ENCODE data around the gene DCTPP1. TPM values are rescaled to one million over a fixed set of nuclear protein-coding genes. Genes with fewer than 3 reads are reported as not detected.

Gene DCTPP1
- total and polyA plus RNA-seq, 9 of the 15 experiments (the other 6 are each of a cell fraction or from before 2014, with no cell fraction given) = 45.0 to 132 (median 80.6) TPM

DNA sequence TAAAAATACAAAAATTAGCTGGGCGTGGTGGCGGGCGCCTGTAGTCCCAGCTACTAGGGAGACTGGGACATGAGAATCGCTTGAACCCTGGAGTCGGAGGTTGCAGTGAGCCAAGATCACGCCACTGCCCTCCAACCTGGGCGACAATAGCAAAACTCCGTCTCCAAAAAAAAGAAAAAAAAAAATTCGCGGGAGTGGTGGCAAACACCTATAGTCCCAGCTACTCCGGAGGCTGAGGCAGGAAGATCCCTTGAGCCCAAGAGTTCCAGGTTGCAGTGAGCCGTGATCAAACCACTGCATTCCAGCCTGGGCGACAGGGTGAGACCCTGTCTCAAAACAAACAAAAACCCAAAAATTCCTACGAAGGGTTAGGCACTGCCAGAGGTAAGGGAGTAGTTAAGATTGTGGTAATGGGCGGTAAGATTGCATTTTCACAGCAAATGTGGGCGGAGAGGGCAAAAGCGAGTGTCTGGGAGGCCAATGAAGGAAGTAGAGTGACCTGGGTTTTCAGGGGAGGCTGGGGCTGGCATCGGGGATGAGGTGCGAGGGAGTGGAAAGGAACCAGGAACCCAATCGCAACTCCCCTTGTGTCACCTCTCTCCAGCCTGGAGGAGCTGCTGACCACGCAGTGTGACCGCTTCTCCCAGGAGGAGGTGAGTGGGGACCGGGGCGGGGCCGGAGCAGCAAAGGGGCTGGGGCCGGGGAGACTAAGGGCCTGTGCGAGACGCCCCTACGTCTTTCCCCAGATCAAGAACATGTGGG, 52.6 kb downstream of the DCTPP1 start (continued):
- TF ChIP-seq, protein P1, sequence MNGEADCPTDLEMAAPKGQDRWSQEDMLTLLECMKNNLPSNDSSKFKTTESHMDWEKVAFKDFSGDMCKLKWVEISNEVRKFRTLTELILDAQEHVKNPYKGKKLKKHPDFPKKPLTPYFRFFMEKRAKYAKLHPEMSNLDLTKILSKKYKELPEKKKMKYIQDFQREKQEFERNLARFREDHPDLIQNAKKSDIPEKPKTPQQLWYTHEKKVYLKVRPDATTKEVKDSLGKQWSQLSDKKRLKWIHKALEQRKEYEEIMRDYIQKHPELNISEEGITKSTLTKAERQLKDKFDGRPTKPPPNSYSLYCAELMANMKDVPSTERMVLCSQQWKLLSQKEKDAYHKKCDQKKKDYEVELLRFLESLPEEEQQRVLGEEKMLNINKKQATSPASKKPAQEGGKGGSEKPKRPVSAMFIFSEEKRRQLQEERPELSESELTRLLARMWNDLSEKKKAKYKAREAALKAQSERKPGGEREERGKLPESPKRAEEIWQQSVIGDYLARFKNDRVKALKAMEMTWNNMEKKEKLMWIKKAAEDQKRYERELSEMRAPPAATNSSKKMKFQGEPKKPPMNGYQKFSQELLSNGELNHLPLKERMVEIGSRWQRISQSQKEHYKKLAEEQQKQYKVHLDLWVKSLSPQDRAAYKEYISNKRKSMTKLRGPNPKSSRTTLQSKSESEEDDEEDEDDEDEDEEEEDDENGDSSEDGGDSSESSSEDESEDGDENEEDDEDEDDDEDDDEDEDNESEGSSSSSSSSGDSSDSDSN (IDR thresholded peaks at IDR 0.05; ENCODE audit: borderline replicate concordance in 1 of 2, low read depth in 2 of 2, low read length in 2 of 2) = 0 out of 4 replicates have a peak, but pooled peaks of 1 of the 2 experiments have one; percentile 28
- TF ChIP-seq POLR2A (conservative IDR thresholded peaks at IDR 0.05) = peak; percentile 76
- peak; percentile 9; the same call in 1 of the 2 replicates for TF ChIP-seq SMARCA4 (IDR thresholded peaks at IDR 0.05)
- TF ChIP-seq CC2D1A (IDR thresholded peaks at IDR 0.05) = peak; percentile 13; the same call in 1 of the 2 replicates
- TF ChIP-seq, protein P2, sequence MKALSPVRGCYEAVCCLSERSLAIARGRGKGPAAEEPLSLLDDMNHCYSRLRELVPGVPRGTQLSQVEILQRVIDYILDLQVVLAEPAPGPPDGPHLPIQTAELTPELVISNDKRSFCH (CRISPR knock-in tag; IDR thresholded peaks at IDR 0.05) = no peak
- TF ChIP-seq, protein P2 (tag; IDR thresholded peaks at IDR 0.05) = 0 out of 2 replicates have a peak, but pooled peaks have one; percentile 7
- 0 out of 2 replicates have a peak, but pooled peaks have one; percentile 3 for TF ChIP-seq THRAP3 (IDR thresholded peaks at IDR 0.05; ENCODE audit: borderline replicate concordance)
- no peak for TF ChIP-seq DACH1 (IDR thresholded peaks at IDR 0.05; ENCODE audit: partially characterized antibody)
- TF ChIP-seq NFIC (IDR thresholded peaks at IDR 0.05) = 0 out of 2 replicates have a peak, but pooled peaks have one; percentile 47
- peak; percentile 32; the same call in 1 of the 2 replicates for TF ChIP-seq DPF2 (IDR thresholded peaks at IDR 0.05)
- no peak for TF ChIP-seq IRF2 (CRISPR knock-in tag; IDR thresholded peaks at IDR 0.05)
- TF ChIP-seq POLR2AphosphoS5 (IDR thresholded peaks at IDR 0.05; ENCODE audit: control insufficient read depth, insufficient read depth, low read depth, low read length) = peak; percentile 17; the same call in 1 of the 2 replicates
- TF ChIP-seq, protein P3, sequence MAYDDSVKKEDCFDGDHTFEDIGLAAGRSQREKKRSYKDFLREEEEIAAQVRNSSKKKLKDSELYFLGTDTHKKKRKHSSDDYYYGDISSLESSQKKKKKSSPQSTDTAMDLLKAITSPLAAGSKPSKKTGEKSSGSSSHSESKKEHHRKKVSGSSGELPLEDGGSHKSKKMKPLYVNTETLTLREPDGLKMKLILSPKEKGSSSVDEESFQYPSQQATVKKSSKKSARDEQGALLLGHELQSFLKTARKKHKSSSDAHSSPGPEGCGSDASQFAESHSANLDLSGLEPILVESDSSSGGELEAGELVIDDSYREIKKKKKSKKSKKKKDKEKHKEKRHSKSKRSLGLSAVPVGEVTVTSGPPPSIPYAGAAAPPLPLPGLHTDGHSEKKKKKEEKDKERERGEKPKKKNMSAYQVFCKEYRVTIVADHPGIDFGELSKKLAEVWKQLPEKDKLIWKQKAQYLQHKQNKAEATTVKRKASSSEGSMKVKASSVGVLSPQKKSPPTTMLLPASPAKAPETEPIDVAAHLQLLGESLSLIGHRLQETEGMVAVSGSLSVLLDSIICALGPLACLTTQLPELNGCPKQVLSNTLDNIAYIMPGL (CRISPR knock-in tag; IDR thresholded peaks at IDR 0.05) = 0 out of 2 replicates have a peak, but pooled peaks have one; percentile 33
- TF ChIP-seq ELF2 (CRISPR knock-in tag; IDR thresholded peaks at IDR 0.05) = 0 out of 2 replicates have a peak, but pooled peaks have one; percentile 7
- no peak for TF ChIP-seq ZNF507 (tag; conservative IDR thresholded peaks at IDR 0.05)
- peak; percentile 78 for TF ChIP-seq ZNF175 (CRISPR knock-in tag; IDR thresholded peaks at IDR 0.05; ENCODE audit: low read depth)
- TF ChIP-seq, protein P4, sequence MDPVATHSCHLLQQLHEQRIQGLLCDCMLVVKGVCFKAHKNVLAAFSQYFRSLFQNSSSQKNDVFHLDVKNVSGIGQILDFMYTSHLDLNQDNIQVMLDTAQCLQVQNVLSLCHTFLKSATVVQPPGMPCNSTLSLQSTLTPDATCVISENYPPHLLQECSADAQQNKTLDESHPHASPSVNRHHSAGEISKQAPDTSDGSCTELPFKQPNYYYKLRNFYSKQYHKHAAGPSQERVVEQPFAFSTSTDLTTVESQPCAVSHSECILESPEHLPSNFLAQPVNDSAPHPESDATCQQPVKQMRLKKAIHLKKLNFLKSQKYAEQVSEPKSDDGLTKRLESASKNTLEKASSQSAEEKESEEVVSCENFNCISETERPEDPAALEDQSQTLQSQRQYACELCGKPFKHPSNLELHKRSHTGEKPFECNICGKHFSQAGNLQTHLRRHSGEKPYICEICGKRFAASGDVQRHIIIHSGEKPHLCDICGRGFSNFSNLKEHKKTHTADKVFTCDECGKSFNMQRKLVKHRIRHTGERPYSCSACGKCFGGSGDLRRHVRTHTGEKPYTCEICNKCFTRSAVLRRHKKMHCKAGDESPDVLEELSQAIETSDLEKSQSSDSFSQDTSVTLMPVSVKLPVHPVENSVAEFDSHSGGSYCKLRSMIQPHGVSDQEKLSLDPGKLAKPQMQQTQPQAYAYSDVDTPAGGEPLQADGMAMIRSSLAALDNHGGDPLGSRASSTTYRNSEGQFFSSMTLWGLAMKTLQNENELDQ (CRISPR knock-in tag; IDR thresholded peaks at IDR 0.05; ENCODE audit: borderline replicate concordance) = no peak
- TF ChIP-seq, protein P5, sequence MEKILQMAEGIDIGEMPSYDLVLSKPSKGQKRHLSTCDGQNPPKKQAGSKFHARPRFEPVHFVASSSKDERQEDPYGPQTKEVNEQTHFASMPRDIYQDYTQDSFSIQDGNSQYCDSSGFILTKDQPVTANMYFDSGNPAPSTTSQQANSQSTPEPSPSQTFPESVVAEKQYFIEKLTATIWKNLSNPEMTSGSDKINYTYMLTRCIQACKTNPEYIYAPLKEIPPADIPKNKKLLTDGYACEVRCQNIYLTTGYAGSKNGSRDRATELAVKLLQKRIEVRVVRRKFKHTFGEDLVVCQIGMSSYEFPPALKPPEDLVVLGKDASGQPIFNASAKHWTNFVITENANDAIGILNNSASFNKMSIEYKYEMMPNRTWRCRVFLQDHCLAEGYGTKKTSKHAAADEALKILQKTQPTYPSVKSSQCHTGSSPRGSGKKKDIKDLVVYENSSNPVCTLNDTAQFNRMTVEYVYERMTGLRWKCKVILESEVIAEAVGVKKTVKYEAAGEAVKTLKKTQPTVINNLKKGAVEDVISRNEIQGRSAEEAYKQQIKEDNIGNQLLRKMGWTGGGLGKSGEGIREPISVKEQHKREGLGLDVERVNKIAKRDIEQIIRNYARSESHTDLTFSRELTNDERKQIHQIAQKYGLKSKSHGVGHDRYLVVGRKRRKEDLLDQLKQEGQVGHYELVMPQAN (IDR thresholded peaks at IDR 0.05; ENCODE audit: borderline replicate concordance) = 0 out of 2 replicates have a peak, but pooled peaks have one; percentile 8
- peak; percentile 53; the same call in 1 of the 2 replicates for TF ChIP-seq NFRKB (IDR thresholded peaks at IDR 0.05; ENCODE audit: low read depth)

Data from K562 (cell line).